Endothelial cell of umbilical vein (primary cell): ENCODE data around the gene PSMA5.

Source experiments
- CTCF ChIP-seq, 2 donors: IDR thresholded peaks; 1 replicate in 1 of 2; 2 replicates in 1 of 2; pipeline ENCODE4 v1.5.1; 2011; ENCODE audit warnings: low read length in 2 of 2, mild to moderate bottlenecking in 2 of 2, moderate library complexity in 2 of 2, control low read depth in 1 of 2, inconsistent platforms in 1 of 2, low read depth in 1 of 2; ENCODE audit not compliant: insufficient read depth in 1 of 2; ENCODE audit errors: extremely low read depth in 1 of 2
- POLR2A ChIP-seq: IDR thresholded peaks from 2 replicates; pipeline ENCODE4 v1.6.1; 2012; ENCODE audit warnings: low read depth, mild to moderate bottlenecking, control low read depth, low read length

GRCh38 chr1:109388884-109389637 is 37.2 kb downstream of the PSMA5 start:
- TF ChIP-seq CTCF (IDR thresholded peaks at IDR 0.05; ENCODE audit: extremely low read depth in 1 of 2, insufficient read depth in 1 of 2, low read depth in 1 of 2, low read length in 2 of 2), result no peak
- TF ChIP-seq POLR2A, result no peak
